Hematopoietic multipotent progenitor cell treated with erythropoietin and hydrocortisone succinate and interleukin-3 and kit ligand, for 4 days (in vitro differentiated cells): ENCODE measurements around the gene TARM1.
"Not testable (repeated sequence)": the region's sequence is repeated elsewhere in the genome, so short reads cannot be mapped to it uniquely, and the experiment has no call there.

ENCODE experiments used
- DNase-seq: peaks from one replicate; pipeline ENCODE4 v3.0.0-alpha.2; 2015

TARM1 gene

GRCh38 chr19:54081032-54081431 lies at the start of gene TARM1:
TSS of gene TARM1 (minus strand) at chr19:54081365. CDS start at chr19:54081340, 25 bp downstream.
- no peak for DNase-seq

GRCh38 chr19:54129617-54129996 lies 48.4 kb upstream of the TARM1 start:
- no peak for DNase-seq

GRCh38 chr19:54128796-54129616 lies 47.8 kb upstream of the TARM1 start:
- no peak for DNase-seq

- no peak for DNase-seq
Observed at GRCh38 chr19:54128441-54128725, 47.2 kb upstream of the TARM1 start.

GRCh38 chr19:54127688-54128440 lies 46.7 kb upstream of the TARM1 start:
- no peak for DNase-seq

GRCh38 chr19:54125713-54126112 lies 44.5 kb upstream of the TARM1 start:
- no peak for DNase-seq

- no peak for DNase-seq
Observed at GRCh38 chr19:54124393-54124792, 43.2 kb upstream of the TARM1 start.

GRCh38 chr19:54123682-54124081 lies 42.5 kb upstream of the TARM1 start:
- DNase-seq: no peak

GRCh38 chr19:54121259-54121658 lies 40.1 kb upstream of the TARM1 start:
- DNase-seq: no peak

GRCh38 chr19:54115109-54116063 lies 34.2 kb upstream of the TARM1 start, which contains the start of the genes PRPF31 and TFPT:
TSS of gene PRPF31 (plus strand) at chr19:54115754. CDS start at chr19:54118279, 2,525 bp downstream.
TSS of gene TFPT (minus strand) at chr19:54115657. CDS start at chr19:54115269, 388 bp downstream.
- DNase-seq: peak; percentile 99

- peak; percentile 86 for DNase-seq
Observed at GRCh38 chr19:54114340-54115108, 33.4 kb upstream of the TARM1 start.

- DNase-seq: no peak
Observed at GRCh38 chr19:54109651-54110050, 28.5 kb upstream of the TARM1 start.

GRCh38 chr19:54108496-54108895 lies 27.3 kb upstream of the TARM1 start:
- no peak for DNase-seq

- no peak for DNase-seq
Observed at GRCh38 chr19:54107876-54108490, 26.8 kb upstream of the TARM1 start.

- DNase-seq: no peak
Observed at GRCh38 chr19:54106716-54107115, 25.6 kb upstream of the TARM1 start.

GRCh38 chr19:54105796-54106195 lies 24.6 kb upstream of the TARM1 start:
- no peak for DNase-seq

GRCh38 chr19:54104998-54105715 lies 24.0 kb upstream of the TARM1 start:
- DNase-seq: no peak

GRCh38 chr19:54102421-54103169 lies 21.4 kb upstream of the TARM1 start, which contains the start of gene NDUFA3:
TSS of gene NDUFA3 (plus strand) at chr19:54102855. CDS start at chr19:54102879, 24 bp downstream.
- peak; percentile 99 for DNase-seq

- DNase-seq: peak; percentile 52
Observed at GRCh38 chr19:54100561-54100960, 19.4 kb upstream of the TARM1 start, which contains the start of gene OSCAR. TSS of gene OSCAR (minus strand) at chr19:54100803. CDS start at chr19:54100792, 11 bp downstream.

- DNase-seq: not testable (repeated sequence)
Observed at GRCh38 chr19:54099903-54100255, 18.7 kb upstream of the TARM1 start.
